ENCODE measurements around the gene UMAD1. TPM values are rescaled to one million over a fixed set of nuclear protein-coding genes. Genes with fewer than 3 reads are reported as not detected.

Gene UMAD1
- total and polyA plus RNA-seq, 2 of the 4 experiments (the other 2 are of a cell fraction): 5.2 to 8.4 TPM

DNA sequence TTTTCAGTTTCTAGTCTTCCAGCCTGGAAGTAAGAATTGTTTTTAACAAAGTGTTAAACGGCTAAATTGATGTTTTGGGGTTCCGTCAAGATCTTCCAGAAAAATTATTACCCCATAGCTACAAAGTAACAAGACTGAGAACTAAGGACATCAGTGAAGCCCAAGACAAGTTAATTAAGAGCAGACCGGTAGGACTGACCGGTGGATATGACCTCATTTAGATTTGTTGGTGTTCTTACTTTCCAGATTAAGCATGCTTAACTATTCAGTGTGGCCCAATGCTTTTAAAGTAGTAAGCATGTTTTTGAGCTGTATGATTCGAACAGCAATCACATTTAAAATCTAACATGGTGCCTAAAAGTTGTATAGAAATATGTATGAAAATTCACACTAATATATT, 151.0 kb downstream of the UMAD1 start:
- H2BK15ac ChIP-seq (ENCODE audit: low read depth, low read length): no peak overlapping the region
- H3K14ac ChIP-seq (replicated peaks; ENCODE audit: low read depth, low read length): no peak overlapping the region
- no peak overlapping the region for H2AK5ac ChIP-seq (ENCODE audit: low read depth, low read length)
- no peak overlapping the region for H2BK120ac ChIP-seq (ENCODE audit: low read depth, low read length)
- ChIA-PET CTCF (no interaction called here), POLR2A (ENCODE audit: unreplicated experiment) (no interaction called here)
- H2AFZ ChIP-seq (replicated peaks; ENCODE audit: low read length, poor library complexity): no peak overlapping the region
- H3K4ac ChIP-seq (ENCODE audit: low read depth, low read length): no peak overlapping the region
- no TSS peak for BruUV-seq (replicated peaks)
- H4K8ac ChIP-seq (ENCODE audit: low read depth in 2 of 2, low read length in 2 of 2): no peak overlapping the region
- H3K56ac ChIP-seq (ENCODE audit: extremely low read depth, insufficient read depth, low read length): no peak overlapping the region
- no peaks in the 10 kb centered on the region for H4K20me1 ChIP-seq (ENCODE audit: insufficient read depth, low read length)
- H3K23ac ChIP-seq (ENCODE audit: low read depth, low read length): no peak overlapping the region
- dilution Hi-C loops (cut with HindIII; ENCODE audit: low sequenced_read_pairs, unreplicated experiment): no loop called here
- H3K27me3 ChIP-seq (ENCODE audit: control insufficient read depth, insufficient read depth, low read length): no peaks in the 10 kb centered on the region
- no peak overlapping the region for H3K4me3 ChIP-seq (ENCODE audit: insufficient read depth, low read depth, low read length)
- peaks cover 8% of the 10 kb centered on the region for H3K4me1 ChIP-seq (ENCODE audit: control insufficient read depth, insufficient read depth, low read length)
- in situ Hi-C loops (cut with MboI; ENCODE audit: low sequenced_read_pairs): no loop called here
- intact Hi-C loops (cut with micrococcal nuclease): no loop called here
- no peak overlapping the region for H3K4me2 ChIP-seq (ENCODE audit: low read depth, low read length)
- TF ChIP-seq, protein P1, sequence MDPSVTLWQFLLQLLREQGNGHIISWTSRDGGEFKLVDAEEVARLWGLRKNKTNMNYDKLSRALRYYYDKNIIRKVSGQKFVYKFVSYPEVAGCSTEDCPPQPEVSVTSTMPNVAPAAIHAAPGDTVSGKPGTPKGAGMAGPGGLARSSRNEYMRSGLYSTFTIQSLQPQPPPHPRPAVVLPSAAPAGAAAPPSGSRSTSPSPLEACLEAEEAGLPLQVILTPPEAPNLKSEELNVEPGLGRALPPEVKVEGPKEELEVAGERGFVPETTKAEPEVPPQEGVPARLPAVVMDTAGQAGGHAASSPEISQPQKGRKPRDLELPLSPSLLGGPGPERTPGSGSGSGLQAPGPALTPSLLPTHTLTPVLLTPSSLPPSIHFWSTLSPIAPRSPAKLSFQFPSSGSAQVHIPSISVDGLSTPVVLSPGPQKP (IDR thresholded peaks at IDR 0.05; ENCODE audit: borderline replicate concordance, low read depth, low read length): no peak
- no peak for TF ChIP-seq POLR2A (IDR thresholded peaks at IDR 0.05; ENCODE audit: low read depth, low read length)
- TF ChIP-seq MAZ (IDR thresholded peaks at IDR 0.05; ENCODE audit: borderline replicate concordance, low read depth, low read length): no peak
- TF ChIP-seq SMC3 (IDR thresholded peaks at IDR 0.05; ENCODE audit: low read depth, low read length): no peak
- no peak for TF ChIP-seq MXI1 (IDR thresholded peaks at IDR 0.05; ENCODE audit: borderline replicate concordance, low read depth, low read length)
- H4K5ac ChIP-seq (ENCODE audit: low read depth, low read length): no peak overlapping the region
- DNase-seq: no peak
- peak overlapping the region; percentile 34; the same call in 1 of the 2 replicates for H3K18ac ChIP-seq (ENCODE audit: low read depth, low read length)
- H3K9me1 ChIP-seq (ENCODE audit: insufficient read depth, low read length): peaks cover 3% of the 10 kb centered on the region; the same call in 1 of the 2 replicates
- H3K79me1 ChIP-seq (ENCODE audit: low read depth in 1 of 2, low read length in 2 of 2): no peaks in the 10 kb centered on the region
- H3K9me3 ChIP-seq (ENCODE audit: control insufficient read depth, insufficient read depth, low read length): no peaks in the 10 kb centered on the region
- H2BK20ac ChIP-seq (ENCODE audit: low read depth, low read length): no peak overlapping the region
- no peak overlapping the region for H3K9ac ChIP-seq (ENCODE audit: low read depth, low read length)
- H4K91ac ChIP-seq (ENCODE audit: insufficient read depth, low read depth, low read length): no peak overlapping the region
- H3K27ac ChIP-seq (ENCODE audit: insufficient read depth, low read length): no peak overlapping the region
- WGBS, 2 experiments (ENCODE audit: extremely low coverage in 2 of 2, insufficient read length in 1 of 2): no CpG with 5 or more reads among the region's 5 CpGs
- ATAC-seq (ENCODE audit: low read depth): no peak
- H3K36me3 ChIP-seq (ENCODE audit: control insufficient read depth, insufficient read depth, low read length): no peaks in the 10 kb centered on the region
- no peak overlapping the region for H2AK9ac ChIP-seq (replicated peaks; ENCODE audit: low read depth, low read length, poor library complexity)
- no peak overlapping the region for H2BK5ac ChIP-seq (ENCODE audit: low read depth, low read length, poor library complexity, severe bottlenecking)
